Thymus (tissue), 11 donors: ENCODE measurements around the gene C1RL. TPM values are rescaled to one million over a fixed set of nuclear protein-coding genes. Genes with fewer than 3 reads are reported as not detected.

Experiments
- DNase-seq, 9 donors: peaks; one replicate each; pipeline ENCODE4 v3.0.0-alpha.2; 2013; ENCODE audit warnings: low spot score in 9 of 9, low read depth in 6 of 9, missing footprints in 1 of 9
- H3K27ac ChIP-seq, 2 donors: one replicate each; pipeline ENCODE4 v1.5.1; 2013; ENCODE audit warnings: control low read depth in 1 of 2, low read depth in 1 of 2, low read length in 1 of 2, mild to moderate bottlenecking in 1 of 2, moderate library complexity in 1 of 2
- H3K27me3 ChIP-seq, 2 donors: one replicate each; pipeline ENCODE4 v1.5.1; 2013; ENCODE audit warnings: low read length in 1 of 2; ENCODE audit not compliant: control insufficient read depth in 2 of 2, insufficient read depth in 1 of 2
- H3K36me3 ChIP-seq, 2 donors: one replicate each; pipeline ENCODE4 v1.5.1; 2013; ENCODE audit warnings: low read length in 1 of 2, mild to moderate bottlenecking in 1 of 2, moderate library complexity in 1 of 2; ENCODE audit not compliant: control insufficient read depth in 2 of 2, insufficient read depth in 2 of 2
- H3K4me1 ChIP-seq, 2 donors: one replicate each; pipeline ENCODE4 v1.5.1; 2013; ENCODE audit warnings: low read length in 2 of 2; ENCODE audit not compliant: control insufficient read depth in 2 of 2, insufficient read depth in 2 of 2
- H3K4me3 ChIP-seq, 2 donors: one replicate each; pipeline ENCODE4 v1.5.1; 2013; ENCODE audit warnings: low read length in 2 of 2, control low read depth in 1 of 2, mild to moderate bottlenecking in 1 of 2
- H3K9me3 ChIP-seq, 2 donors: one replicate each; pipeline ENCODE4 v1.5.1; 2013; ENCODE audit warnings: low read length in 1 of 2, mild to moderate bottlenecking in 1 of 2; ENCODE audit not compliant: control insufficient read depth in 2 of 2, insufficient read depth in 1 of 2
- WGBS: extraction: QIAGEN DNeasy Blood & Tissue Kit; methylation state at CpG from one replicate; pipeline ENCODE4 v1.1.7; 2013; 5-methylcytosine and 5-hydroxymethylcytosine counted together
- polyA plus RNA-seq: library from polyadenylated mRNA; stranded (reverse); fragments of 200-250 nt; gene quantifications from one replicate; pipeline ENCODE4 v1.2.3, GENCODE V29; 2013
- total RNA-seq: library from RNA; stranded (reverse); fragments of 120-200 nt; gene quantifications from one replicate; pipeline ENCODE4 v1.2.4, GENCODE V29; 2013
- donor health status: healthy.

C1RL gene
- total and polyA plus RNA-seq, 2 donors: 17.4 to 54.8 TPM

- H3K4me1 ChIP-seq: peaks cover 0 to 7% of the 10 kb centered on the region in 2 donors
- 90% methylated on average over 2 of the region's 2 CpGs for WGBS
- no peak overlapping the region for H3K27ac ChIP-seq
- no peaks in the 10 kb centered on the region for H3K27me3 ChIP-seq
- H3K4me3 ChIP-seq: no peak overlapping the region
- DNase-seq: no peak
- no peaks in the 10 kb centered on the region for H3K9me3 ChIP-seq
- H3K36me3 ChIP-seq: no peaks in the 10 kb centered on the region
Observed at GRCh38 chr12:7068994-7069346, 40.0 kb downstream of the C1RL start.

DNA sequence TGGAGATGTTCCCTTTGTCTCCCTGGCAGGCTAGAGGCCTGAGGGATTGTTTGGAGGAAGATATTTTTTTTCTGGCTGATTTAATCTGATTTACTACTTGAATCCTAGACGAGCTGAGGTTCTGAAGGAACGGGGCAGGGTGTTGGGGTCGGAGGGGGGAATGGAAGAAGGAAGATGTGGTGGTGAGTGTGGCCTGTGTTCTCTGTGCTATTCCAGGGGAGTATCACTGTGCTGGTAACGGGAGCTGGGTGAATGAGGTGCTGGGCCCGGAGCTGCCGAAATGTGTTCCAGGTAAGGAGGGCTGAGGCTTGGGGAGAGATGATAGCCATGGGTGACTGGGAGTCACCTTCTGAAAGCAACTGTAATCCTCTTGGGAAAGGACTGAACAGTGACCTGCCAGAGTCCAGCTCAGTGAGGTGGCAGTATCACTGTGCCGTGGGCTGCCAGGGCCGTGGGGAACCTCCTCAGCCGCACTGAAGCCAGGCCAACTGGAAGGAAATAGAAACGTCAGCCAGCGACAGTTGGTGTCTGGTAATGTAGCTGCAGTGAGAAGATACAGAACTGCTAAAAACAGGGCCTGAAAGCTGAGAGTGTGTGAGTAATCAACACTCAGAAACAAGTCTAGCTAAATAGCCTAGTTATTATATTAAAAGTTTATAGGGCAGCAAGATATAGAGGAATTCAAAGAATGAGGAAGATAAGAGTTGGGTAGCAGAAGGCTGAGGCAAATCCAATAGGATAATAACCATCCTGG lies 40.6 kb downstream of the C1RL start:
- peaks cover 0 to 7% of the 10 kb centered on the region in 2 donors for H3K4me1 ChIP-seq
- no peaks in the 10 kb centered on the region for H3K36me3 ChIP-seq
- no peak overlapping the region for H3K27ac ChIP-seq

GRCh38 chr12:7067096-7067495 lies 41.9 kb downstream of the C1RL start:
- H3K27ac ChIP-seq: peak overlapping the region; percentile 14 to 22
- H3K9me3 ChIP-seq: no peaks in the 10 kb centered on the region
- H3K27me3 ChIP-seq: no peaks in the 10 kb centered on the region
- no peak for DNase-seq
- H3K4me1 ChIP-seq: peaks cover 0 to 7% of the 10 kb centered on the region in 2 donors
- no peak overlapping the region for H3K4me3 ChIP-seq
- 92% methylated on average over 7 of the region's 7 CpGs for WGBS
- H3K36me3 ChIP-seq: no peaks in the 10 kb centered on the region

More for the DNA sequence above, 40.6 kb downstream of the C1RL start:
- Histone ChIP-seq H3K27me3 (no peaks in the 10 kb centered on the region), H3K4me3 (no peak overlapping the region), H3K9me3 (no peaks in the 10 kb centered on the region)
- WGBS: 58% methylated on average over 11 of the region's 11 CpGs
- no peak for DNase-seq

DNA sequence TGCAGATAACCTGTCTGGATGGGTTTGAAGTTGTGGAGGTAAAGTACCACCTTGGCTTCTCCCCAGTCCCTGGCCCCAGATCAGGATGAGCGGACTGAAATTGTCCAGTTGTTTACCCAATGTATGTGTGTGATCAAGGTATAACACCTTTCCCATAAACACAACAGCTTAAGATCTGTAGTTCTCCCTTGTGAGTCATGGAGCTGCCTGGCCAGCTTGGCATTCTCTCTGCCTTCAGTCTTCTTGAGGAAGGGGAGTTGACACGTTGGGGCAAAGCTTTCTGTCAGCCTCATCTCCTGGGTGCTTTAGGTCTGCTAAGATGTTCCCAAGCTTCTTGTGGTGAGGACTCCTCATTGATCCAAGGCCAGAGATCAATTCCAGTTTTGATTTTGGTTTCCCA lies 42.4 kb downstream of the C1RL start:
- Histone ChIP-seq H3K4me1 (peaks cover 0 to 7% of the 10 kb centered on the region in 2 donors), H3K9me3 (no peaks in the 10 kb centered on the region), H3K27me3 (no peaks in the 10 kb centered on the region), H3K27ac (peak overlapping the region; percentile 36 to 66), H3K4me3 (no peak overlapping the region), H3K36me3 (no peaks in the 10 kb centered on the region)
- 95% methylated on average over 2 of the region's 2 CpGs for WGBS
- DNase-seq: no peak

DNA sequence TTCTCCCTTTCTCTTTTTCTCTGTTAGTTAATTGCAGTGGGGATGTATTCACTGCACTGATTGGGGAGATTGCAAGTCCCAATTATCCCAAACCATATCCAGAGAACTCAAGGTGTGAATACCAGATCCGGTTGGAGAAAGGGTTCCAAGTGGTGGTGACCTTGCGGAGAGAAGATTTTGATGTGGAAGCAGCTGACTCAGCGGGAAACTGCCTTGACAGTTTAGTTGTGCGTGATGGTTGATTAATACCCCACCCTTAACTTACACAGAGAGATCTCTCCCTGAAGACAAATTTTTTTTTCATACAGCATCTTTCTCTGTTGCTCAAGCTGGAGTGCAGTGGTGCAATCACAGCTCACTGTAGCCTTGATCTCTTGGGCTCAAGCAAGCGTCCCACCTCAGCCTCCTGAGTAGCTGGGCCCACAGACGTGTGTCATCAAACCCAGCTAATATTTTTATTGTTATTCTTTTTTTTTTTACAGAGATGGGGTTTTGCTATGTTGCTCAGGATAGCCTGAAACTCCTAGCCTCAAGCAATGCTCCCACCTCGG lies 43.9 kb downstream of the C1RL start:
- 98% methylated on average over 7 of the region's 7 CpGs for WGBS
- no peak overlapping the region for H3K4me3 ChIP-seq
- H3K27ac ChIP-seq: no peak overlapping the region
- H3K4me1 ChIP-seq: peaks cover 0 to 7% of the 10 kb centered on the region in 2 donors
- no peaks in the 10 kb centered on the region for H3K36me3 ChIP-seq
- DNase-seq: no peak
- H3K9me3 ChIP-seq: no peaks in the 10 kb centered on the region
- H3K27me3 ChIP-seq: no peaks in the 10 kb centered on the region

GRCh38 chr12:7064516-7064915 lies 44.5 kb downstream of the C1RL start:
- H3K9me3 ChIP-seq: no peaks in the 10 kb centered on the region
- no peak overlapping the region for H3K4me3 ChIP-seq
- H3K27ac ChIP-seq: no peak overlapping the region
- peaks cover 0 to 9% of the 10 kb centered on the region in 2 donors for H3K4me1 ChIP-seq
- no peaks in the 10 kb centered on the region for H3K27me3 ChIP-seq
- 93% methylated on average over 3 of the region's 3 CpGs for WGBS
- H3K36me3 ChIP-seq: no peaks in the 10 kb centered on the region
- DNase-seq: no peak

DNA sequence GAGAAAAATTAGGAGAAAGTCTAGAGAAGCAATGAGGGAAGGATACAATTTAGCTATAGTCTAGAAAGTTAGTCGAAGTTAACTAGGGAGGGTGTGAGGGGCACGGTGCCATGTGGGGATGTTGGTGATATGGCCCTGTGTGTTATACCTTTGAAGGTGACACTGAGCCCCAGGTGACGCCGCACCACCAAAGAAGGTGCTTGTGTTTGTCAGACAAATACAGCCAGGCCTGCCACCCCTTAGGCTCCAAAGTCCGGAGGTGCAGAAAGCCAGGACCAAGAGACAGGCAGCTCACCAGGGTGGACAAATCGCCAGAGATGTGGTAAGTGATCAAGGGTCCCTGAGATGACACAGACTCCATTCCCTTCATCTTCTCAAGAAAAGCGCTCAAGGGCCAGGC lies 47.4 kb downstream of the C1RL start:
- no peaks in the 10 kb centered on the region for H3K27me3 ChIP-seq
- no peak overlapping the region for H3K27ac ChIP-seq
- no peak overlapping the region for H3K4me3 ChIP-seq
- WGBS: 97% methylated on average over 7 of the region's 7 CpGs
- no peak for DNase-seq
- H3K4me1 ChIP-seq: peaks cover 0 to 5% of the 10 kb centered on the region in 2 donors
- H3K36me3 ChIP-seq: no peaks in the 10 kb centered on the region
- H3K9me3 ChIP-seq: no peaks in the 10 kb centered on the region

DNA sequence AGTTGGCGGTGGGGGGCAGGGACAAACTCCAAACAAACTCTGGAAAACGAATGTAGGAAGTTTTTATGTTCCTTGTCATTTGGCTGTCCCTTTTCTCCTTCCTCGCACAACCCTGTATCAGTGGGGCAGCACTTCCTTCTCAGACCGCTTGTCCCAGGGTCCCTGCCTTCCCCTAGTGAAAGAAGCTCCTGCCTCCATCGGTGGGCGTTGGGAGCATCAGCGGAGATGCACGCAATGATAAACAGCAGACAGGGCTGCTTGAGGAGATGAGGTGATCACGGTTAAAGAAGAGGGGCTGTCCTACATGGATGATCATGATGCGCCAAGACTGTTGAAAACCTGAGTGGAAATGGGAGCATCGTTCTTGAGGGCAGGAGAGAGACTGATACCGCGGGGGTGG lies 47.9 kb downstream of the C1RL start:
- Histone ChIP-seq H3K4me1 (peaks cover 0 to 2% of the 10 kb centered on the region in 2 donors), H3K9me3 (no peaks in the 10 kb centered on the region), H3K27me3 (no peaks in the 10 kb centered on the region), H3K27ac (peak overlapping the region; percentile 28 to 33), H3K36me3 (no peaks in the 10 kb centered on the region), H3K4me3 (peak overlapping the region in 1 of 2 donors; percentile 11)
- DNase-seq: no peak
- 91% methylated on average over 13 of the region's 13 CpGs for WGBS

DNA sequence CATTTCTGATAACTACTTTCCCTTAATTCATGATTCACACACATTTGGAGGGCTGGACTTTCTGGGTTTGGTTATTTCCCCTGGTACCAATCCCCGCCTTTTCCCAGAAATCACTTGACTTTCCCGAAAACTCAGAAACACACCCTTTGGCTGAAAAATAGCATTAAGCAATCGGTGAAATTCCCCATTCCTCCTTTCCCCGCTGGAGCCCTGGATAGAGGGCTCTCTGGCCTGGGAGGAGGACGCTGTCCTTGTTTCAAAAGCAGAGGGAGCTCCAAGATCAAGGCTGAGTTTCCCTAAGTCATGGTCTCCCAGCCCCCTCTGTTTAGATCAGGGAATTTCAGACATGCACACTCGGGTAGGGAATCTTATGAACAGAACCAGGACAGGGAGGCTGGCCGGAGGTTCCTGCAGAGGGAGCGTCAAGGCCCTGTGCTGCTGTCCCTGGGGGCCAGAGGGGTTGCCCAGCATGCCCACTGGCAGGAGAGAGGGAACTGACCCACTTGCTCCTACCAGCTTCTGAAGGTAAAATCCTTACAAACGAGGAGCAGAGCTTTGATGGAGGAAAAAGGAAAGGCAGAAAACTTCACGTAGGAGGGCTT lies 48.6 kb downstream of the C1RL start, which contains the start of gene C1S:
TSS of gene C1S (plus strand) at position 366 of the 602 bp plus-strand sequence. CDS start 1,195 bp downstream, outside the sequence.
- 83% methylated on average over 10 of the region's 10 CpGs for WGBS
- Histone ChIP-seq H3K4me3 (peak within 1 kb of the TSS in 1 of 2 donors; percentile 11), H3K36me3 (no peaks in the 10 kb centered on the region), H3K27me3 (no peaks in the 10 kb centered on the region), H3K9me3 (no peaks in the 10 kb centered on the region), H3K27ac (peak within 1 kb of the TSS; percentile 66 to 68), H3K4me1 (peaks cover 0 to 2% of the 10 kb centered on the region in 2 donors)
- peak in 5 of 9 donors; percentile 1 to 32 (median 12) for DNase-seq
